DMS 273 (cell line): ENCODE results near the gene MPO.

ENCODE experiments used
- DNase-seq: peaks from one replicate; lab custom pipeline; 2025; ENCODE audit not compliant: unreplicated experiment; lab: John Stamatoyannopoulos, UW

The MPO gene

GRCh38 chr17:58238147-58238634 is 42.5 kb downstream of the MPO start, which contains the start of gene LPO:
TSS of gene LPO (plus strand) at chr17:58238584. CDS start at chr17:58242980, 4,396 bp downstream.
- no peak for DNase-seq

DNA sequence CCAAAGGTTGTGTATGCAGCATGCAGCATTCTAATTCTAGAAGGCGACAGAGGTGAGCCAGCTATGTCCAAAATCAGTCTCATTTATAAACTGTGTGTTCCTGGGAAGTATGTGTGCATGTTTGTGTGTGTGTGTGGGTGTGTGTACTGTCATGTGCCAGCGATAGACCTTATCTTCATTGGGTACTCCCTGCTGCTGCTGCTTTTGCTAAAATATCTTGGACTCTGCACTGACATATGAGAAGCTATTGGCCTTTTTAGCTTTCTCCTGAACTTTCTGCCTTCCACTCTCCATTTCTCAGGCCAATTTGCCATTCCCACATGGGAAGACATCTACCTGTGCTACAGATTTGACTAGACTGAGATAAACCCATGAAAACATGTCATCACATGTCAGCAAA is 44.3 kb downstream of the MPO start:
- DNase-seq: no peak

GRCh38 chr17:58235821-58236220 is 44.9 kb downstream of the MPO start:
- no peak for DNase-seq

GRCh38 chr17:58234512-58234911 is 46.2 kb downstream of the MPO start:
- DNase-seq: no peak

- DNase-seq: no peak
These were observed 47.2 kb downstream of the MPO start for GRCh38 chr17:58233543-58233942.

GRCh38 chr17:58232707-58233156 is 48.0 kb downstream of the MPO start:
- DNase-seq: no peak

GRCh38 chr17:58231641-58232040 is 49.1 kb downstream of the MPO start:
- no peak for DNase-seq

GRCh38 chr17:58229881-58230280 is 50.9 kb downstream of the MPO start:
- DNase-seq: no peak

- no peak for DNase-seq
These were observed 51.4 kb downstream of the MPO start for GRCh38 chr17:58229384-58229783.

DNA sequence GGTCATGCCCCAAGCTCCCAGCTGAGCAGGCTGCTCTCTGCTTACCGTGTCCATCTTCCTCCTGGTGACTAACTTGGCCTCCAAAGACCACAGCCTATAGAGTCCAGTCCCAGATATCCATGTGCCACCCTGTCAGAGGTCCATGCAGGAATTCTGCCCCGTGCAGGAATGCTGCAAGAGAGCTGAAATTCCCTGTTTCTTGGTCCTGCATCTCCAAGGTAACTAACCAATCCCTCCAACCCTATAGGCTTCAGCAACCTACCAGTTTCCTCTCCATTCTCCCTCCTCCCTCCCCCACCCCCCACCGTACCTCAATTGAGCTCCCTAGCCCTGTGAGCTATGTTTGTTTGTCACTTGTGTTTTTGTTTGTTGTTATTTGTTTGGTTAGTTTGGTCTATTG is 52.1 kb downstream of the MPO start:
- no peak for DNase-seq

DNA sequence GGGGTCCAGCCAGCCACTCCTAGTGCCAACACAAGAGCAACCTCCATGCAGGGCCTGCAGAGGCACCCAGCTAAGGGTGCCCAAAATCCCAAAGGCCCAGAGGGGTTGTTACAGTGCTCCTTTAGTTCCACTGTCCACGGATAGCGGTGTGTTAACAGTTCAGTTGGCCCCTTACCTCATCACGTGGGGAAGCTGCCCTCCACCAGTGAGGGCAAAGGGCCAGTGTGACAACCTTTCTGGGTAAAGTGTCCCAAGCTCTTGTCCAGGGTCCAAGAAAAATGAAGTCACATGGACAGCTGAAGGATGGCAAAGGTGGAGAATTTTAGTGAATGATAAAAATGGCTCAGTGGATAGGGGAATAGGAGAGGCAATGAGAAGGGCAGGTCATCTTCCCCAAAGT is 53.0 kb downstream of the MPO start:
- DNase-seq: no peak

- DNase-seq: no peak
These were observed 56.4 kb downstream of the MPO start for GRCh38 chr17:58224315-58224714.
